Neural progenitor cell (in vitro differentiated cells): ENCODE results near the gene PROSER3.

Source experiments
- EZH2 ChIP-seq: fragments of 200-600 bp; sonication (generic); IDR thresholded peaks from 2 replicates; pipeline ENCODE4 v1.6.1; 2017; ENCODE audit warnings: antibody characterized with exemption, mild to moderate bottlenecking, moderate library complexity
- EZH2phosphoT487 ChIP-seq: fragments of 200-600 bp; sonication (generic); IDR thresholded peaks from 2 replicates; pipeline ENCODE4 v1.6.1; 2017; ENCODE audit warnings: antibody characterized with exemption
- TF ChIP-seq, protein P1 (sequence below): fragments of 200-600 bp; sonication (generic); IDR thresholded peaks from 2 replicates; pipeline ENCODE4 v1.5.1; 2017; ENCODE audit warnings: antibody characterized with exemption, mild to moderate bottlenecking

DNA sequence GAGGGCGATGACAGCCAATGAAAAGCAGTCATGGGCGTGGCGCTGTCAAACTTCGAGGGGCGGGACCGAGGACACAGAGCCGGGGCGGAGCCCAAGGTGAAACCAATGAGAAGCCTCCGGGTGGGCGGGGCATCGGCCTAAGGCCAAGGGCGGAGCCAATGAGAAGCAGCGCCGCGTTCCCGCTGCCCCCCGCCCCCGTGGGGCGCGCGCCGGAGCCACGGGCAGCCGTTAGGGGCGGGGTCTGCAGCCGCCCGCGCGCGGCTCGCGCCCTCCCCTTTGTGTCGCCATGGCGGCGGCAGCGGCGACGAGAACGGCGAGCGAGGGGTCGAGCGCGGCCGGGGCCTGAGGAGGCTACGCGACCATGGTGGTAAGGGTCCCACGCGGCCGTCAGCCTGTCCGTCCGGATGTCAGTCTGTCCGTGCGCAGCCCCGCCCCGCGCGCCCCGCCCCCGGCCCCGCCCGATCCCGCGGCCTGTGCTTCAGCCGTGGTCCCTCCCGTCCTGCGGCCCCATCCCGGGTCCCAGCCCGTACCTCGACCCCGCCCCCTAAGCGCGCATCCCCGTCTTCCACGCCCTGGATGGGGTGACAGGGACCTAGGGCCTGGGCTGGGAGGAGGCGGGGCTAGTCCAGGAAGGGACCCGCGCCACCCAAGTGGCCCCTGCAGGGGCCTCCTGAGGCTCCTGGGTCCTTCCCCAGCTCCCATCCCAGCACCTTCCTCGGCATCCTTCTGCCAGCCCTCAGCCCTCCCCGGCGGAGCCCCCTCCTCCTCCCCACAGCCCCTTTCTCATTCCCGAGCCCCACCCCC is 17.5 kb downstream of the PROSER3 start, which contains the start of gene ARHGAP33:
- TF ChIP-seq, protein P1, sequence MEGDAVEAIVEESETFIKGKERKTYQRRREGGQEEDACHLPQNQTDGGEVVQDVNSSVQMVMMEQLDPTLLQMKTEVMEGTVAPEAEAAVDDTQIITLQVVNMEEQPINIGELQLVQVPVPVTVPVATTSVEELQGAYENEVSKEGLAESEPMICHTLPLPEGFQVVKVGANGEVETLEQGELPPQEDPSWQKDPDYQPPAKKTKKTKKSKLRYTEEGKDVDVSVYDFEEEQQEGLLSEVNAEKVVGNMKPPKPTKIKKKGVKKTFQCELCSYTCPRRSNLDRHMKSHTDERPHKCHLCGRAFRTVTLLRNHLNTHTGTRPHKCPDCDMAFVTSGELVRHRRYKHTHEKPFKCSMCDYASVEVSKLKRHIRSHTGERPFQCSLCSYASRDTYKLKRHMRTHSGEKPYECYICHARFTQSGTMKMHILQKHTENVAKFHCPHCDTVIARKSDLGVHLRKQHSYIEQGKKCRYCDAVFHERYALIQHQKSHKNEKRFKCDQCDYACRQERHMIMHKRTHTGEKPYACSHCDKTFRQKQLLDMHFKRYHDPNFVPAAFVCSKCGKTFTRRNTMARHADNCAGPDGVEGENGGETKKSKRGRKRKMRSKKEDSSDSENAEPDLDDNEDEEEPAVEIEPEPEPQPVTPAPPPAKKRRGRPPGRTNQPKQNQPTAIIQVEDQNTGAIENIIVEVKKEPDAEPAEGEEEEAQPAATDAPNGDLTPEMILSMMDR, result no peak
- no peak for TF ChIP-seq EZH2
- no peak for TF ChIP-seq EZH2phosphoT487
